HG03460 (cell line): ENCODE results near the gene RNF222.
"Not testable (repeated sequence)": the region's sequence is repeated elsewhere in the genome, so short reads cannot be mapped to it uniquely, and the experiment has no call there.

Experiments
- ATAC-seq: cut with Tn5 transposase; IDR thresholded peaks from one replicate; pipeline ENCODE4 v1.9.1; 2021; ENCODE audit not compliant: unreplicated experiment

RNF222 gene

GRCh38 chr17:8347001-8347400, 50.6 kb downstream of the RNF222 start:
- not testable (repeated sequence) for ATAC-seq

GRCh38 chr17:8345951-8346665, 51.5 kb downstream of the RNF222 start:
- no peak for ATAC-seq

- ATAC-seq: no peak
Measured at GRCh38 chr17:8345052-8345690, 52.5 kb downstream of the RNF222 start.

- no peak for ATAC-seq
Measured at GRCh38 chr17:8341456-8341855, 56.2 kb downstream of the RNF222 start.
